Activated naive CD8-positive, alpha-beta T cell treated with anti-CD3 and anti-CD28 coated beads for 36 hours (primary cell): ENCODE data around the gene ACYP2. TPM values are rescaled to one million over a fixed set of nuclear protein-coding genes. Genes with fewer than 3 reads are reported as not detected.
"Not testable (repeated sequence)": the region's sequence is repeated elsewhere in the genome, so short reads cannot be mapped to it uniquely, and the experiment has no call there.

ENCODE experiments used
- DNase-seq: peaks from one replicate; pipeline ENCODE4 v3.0.0; 2021
- H3K27ac Mint-ChIP-seq: one replicate; pipeline ENCODE4 v1.8.0; 2022; ENCODE audit warnings: mild to moderate bottlenecking, moderate library complexity, mixed read lengths
- H3K27me3 Mint-ChIP-seq: one replicate; pipeline ENCODE4 v1.8.0; 2022; ENCODE audit warnings: mild to moderate bottlenecking, mixed read lengths
- H3K36me3 Mint-ChIP-seq: one replicate; pipeline ENCODE4 v1.8.0; 2021; ENCODE audit warnings: mild to moderate bottlenecking, mixed read lengths
- H3K4me1 Mint-ChIP-seq: one replicate; pipeline ENCODE4 v1.8.0; 2021; ENCODE audit warnings: mixed read lengths
- H3K4me3 Mint-ChIP-seq: one replicate; pipeline ENCODE4 v1.8.0; 2022; ENCODE audit warnings: mild to moderate bottlenecking, moderate library complexity, mixed read lengths
- H3K9me3 Mint-ChIP-seq: one replicate; pipeline ENCODE4 v1.8.0; 2022; ENCODE audit warnings: mixed read lengths
- total RNA-seq, 2 experiments: library from RNA; stranded (reverse); gene quantifications; one replicate each; pipeline ENCODE4 v1.2.3, GENCODE V29; 2021

The ACYP2 gene
- total RNA-seq, 2 experiments from 2014 or later, result 6.2 to 7.5 TPM

DNA sequence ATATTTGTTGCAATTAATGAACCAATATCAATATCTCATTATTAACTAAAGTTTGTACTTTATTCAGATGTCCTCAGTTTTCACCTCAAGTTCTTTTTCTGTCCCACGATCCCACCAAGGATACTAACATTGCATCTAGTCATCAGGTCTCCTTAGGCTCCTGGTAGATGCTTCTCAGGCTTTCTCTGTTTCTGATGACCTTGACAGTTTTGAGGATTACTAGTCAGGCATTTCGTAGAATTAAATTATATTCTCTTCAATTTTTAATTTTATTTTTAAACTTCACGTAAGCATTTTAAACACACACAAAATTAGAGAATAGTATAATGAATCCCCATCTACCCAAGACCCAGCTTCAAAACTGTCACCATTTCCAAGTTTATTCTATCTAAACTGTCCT lies 5.6 kb upstream of the ACYP2 start:
- Mint-ChIP-seq H3K27ac (no peak overlapping the region), H3K4me3 (no peak overlapping the region), H3K27me3 (no peaks in the 10 kb centered on the region), H3K36me3 (peaks cover 2% of the 10 kb centered on the region), H3K4me1 (peaks cover 7% of the 10 kb centered on the region), H3K9me3 (no peaks in the 10 kb centered on the region)
- DNase-seq, result no peak

- Mint-ChIP-seq H3K4me3 (peak overlapping the region; percentile 98), H3K36me3 (peaks cover 18% of the 10 kb centered on the region), H3K27ac (peak overlapping the region; percentile 99)
- H3K4me1 Mint-ChIP-seq, DNase-seq, H3K27me3 Mint-ChIP-seq, H3K9me3 Mint-ChIP-seq: not testable (repeated sequence)
These were observed 936 bp upstream of the ACYP2 start for GRCh38 chr2:54114479-54114878.

DNA sequence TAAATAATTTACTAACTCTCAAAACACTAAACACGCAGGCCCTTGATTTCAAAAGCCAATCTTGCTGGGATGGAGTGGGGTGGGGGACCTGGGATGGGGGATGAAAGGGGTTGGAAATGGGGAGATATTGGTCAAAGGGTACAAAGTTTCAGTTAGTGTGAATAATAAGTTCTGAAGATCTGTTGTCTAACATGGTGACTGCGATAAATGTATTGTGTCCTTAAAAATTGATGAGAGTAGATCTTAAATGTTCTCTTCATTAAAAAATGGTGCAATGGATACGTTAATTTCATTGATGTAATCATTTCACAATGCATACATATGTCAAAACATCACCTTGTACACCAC lies 505 bp upstream of the ACYP2 start:
- H3K9me3 Mint-ChIP-seq, result peaks cover 7% of the 10 kb centered on the region
- H3K4me1 Mint-ChIP-seq, result peaks cover 7% of the 10 kb centered on the region
- peaks cover 19% of the 10 kb centered on the region for H3K36me3 Mint-ChIP-seq
- peak overlapping the region; percentile 98 for H3K4me3 Mint-ChIP-seq
- H3K27ac Mint-ChIP-seq, result peak overlapping the region; percentile 99
- no peak for DNase-seq
- H3K27me3 Mint-ChIP-seq, result peaks cover 5% of the 10 kb centered on the region

DNA sequence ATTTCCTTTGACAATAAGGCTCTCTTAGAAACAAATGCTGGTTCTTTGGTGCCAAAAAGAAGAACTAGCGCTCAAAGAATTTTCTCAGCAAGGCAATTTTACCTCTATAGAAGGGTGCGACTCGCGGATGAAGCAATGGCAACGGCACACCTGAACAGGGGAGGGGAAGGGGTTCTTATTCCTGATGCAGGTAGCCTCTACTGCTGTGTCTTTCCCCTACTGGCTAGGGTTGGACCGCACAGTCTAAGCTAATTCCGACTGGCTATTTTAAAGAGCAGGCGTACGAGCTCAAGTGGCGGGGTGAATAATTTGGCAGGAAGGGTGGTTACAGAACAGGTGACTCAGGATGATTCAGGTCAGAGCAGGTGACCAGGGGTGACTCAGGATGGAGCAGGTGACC lies 1.2 kb downstream of the ACYP2 start:
- Mint-ChIP-seq H3K4me3 (peak overlapping the region; percentile 61), H3K27ac (peak overlapping the region; percentile 4), H3K9me3 (peaks cover 11% of the 10 kb centered on the region), H3K36me3 (peaks cover 31% of the 10 kb centered on the region)
- not testable (repeated sequence) for H3K27me3 Mint-ChIP-seq, DNase-seq, H3K4me1 Mint-ChIP-seq

DNA sequence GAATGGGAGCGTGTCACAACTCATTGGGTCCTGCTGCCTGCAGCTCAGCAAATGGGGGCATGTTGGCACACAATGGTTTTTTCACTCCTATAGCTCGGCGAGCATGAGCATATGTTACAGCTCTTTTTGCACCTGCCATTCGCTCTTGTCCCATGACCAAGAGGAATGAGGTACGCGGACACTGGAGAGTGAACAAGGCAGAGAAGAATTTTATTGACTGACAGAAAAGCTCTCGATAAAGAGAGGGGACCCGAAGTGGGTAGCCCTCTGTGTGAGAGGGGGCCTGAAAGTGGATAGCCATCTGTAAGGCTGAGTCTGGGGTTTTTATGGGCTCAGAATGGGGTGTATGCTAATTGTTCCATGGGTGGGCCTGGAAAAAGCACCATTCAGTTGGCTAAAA lies 5.5 kb downstream of the ACYP2 start:
- no peak overlapping the region for H3K27ac Mint-ChIP-seq
- H3K4me1 Mint-ChIP-seq, result no peaks in the 10 kb centered on the region
- H3K27me3 Mint-ChIP-seq, result no peaks in the 10 kb centered on the region
- peaks cover 25% of the 10 kb centered on the region for H3K36me3 Mint-ChIP-seq
- H3K9me3 Mint-ChIP-seq, result peaks cover 11% of the 10 kb centered on the region
- no peak for DNase-seq
- H3K4me3 Mint-ChIP-seq, result no peak overlapping the region

DNA sequence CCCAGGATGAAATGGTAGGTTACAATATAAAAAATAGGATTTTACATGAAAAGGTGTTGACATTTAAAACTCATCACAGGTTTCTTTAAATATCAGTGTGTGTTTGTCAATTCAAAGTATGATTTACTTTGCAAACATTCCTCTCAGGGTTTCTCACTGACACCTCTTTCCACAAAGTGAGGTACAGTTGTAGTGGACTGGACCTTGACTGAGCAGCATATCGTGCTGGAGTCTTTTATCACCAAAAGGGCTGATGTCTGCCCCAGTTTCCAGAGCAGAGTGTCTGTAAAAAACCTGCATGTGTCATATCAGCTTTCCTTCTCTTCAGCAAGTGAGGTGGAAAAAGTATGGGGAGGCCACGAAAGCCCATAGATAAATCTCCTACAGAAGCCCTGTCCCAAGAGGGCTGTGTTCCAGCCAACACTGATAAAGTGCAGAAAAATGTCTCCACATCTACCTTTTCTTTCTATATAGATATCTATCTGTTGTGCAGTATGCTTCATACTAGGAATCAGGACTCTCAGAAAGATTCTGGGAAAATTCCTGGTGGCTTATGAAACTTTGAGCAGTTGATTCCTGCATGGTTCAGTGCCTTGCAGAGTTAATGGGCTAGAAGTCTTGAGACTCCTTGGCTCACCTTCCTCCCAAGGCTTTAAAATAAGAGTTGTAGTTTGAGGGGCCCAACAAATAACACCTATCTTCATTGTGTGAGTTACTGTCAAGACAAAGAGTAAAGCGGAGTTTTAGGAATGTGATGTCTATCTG lies 6.9 kb downstream of the ACYP2 start:
- H3K36me3 Mint-ChIP-seq, result peaks cover 17% of the 10 kb centered on the region
- no peaks in the 10 kb centered on the region for H3K27me3 Mint-ChIP-seq
- H3K4me1 Mint-ChIP-seq, result no peaks in the 10 kb centered on the region
- DNase-seq, result no peak
- peaks cover 4% of the 10 kb centered on the region for H3K9me3 Mint-ChIP-seq
- no peak overlapping the region for H3K4me3 Mint-ChIP-seq
- H3K27ac Mint-ChIP-seq, result no peak overlapping the region

GRCh38 chr2:54122939-54123338 lies 7.5 kb downstream of the ACYP2 start:
- H3K27me3 Mint-ChIP-seq, result no peaks in the 10 kb centered on the region
- H3K27ac Mint-ChIP-seq, result no peak overlapping the region
- peaks cover 17% of the 10 kb centered on the region for H3K36me3 Mint-ChIP-seq
- no peaks in the 10 kb centered on the region for H3K4me1 Mint-ChIP-seq
- H3K9me3 Mint-ChIP-seq, result peaks cover 4% of the 10 kb centered on the region
- no peak overlapping the region for H3K4me3 Mint-ChIP-seq
- DNase-seq, result no peak

DNA sequence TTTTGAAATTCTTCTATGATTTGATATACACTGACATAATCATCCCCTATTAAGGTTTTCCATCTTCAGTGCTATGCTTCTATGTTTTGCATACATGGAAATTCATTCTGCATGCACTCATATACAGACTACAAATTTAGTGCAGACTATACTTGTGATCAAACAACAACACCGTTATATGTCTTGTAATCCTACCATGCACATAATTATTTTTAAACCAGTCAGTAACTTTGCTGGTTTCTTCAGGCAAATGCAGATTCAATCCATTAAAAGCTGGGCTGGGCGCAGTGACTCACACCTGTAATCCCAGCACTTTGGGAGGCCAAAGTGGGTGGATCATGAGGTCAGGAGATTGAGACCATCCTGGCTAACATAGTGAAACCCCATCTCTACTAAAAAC lies 11.8 kb downstream of the ACYP2 start:
- H3K36me3 Mint-ChIP-seq, H3K9me3 Mint-ChIP-seq, H3K4me1 Mint-ChIP-seq, H3K27ac Mint-ChIP-seq, DNase-seq, H3K27me3 Mint-ChIP-seq, H3K4me3 Mint-ChIP-seq: not testable (repeated sequence)

DNA sequence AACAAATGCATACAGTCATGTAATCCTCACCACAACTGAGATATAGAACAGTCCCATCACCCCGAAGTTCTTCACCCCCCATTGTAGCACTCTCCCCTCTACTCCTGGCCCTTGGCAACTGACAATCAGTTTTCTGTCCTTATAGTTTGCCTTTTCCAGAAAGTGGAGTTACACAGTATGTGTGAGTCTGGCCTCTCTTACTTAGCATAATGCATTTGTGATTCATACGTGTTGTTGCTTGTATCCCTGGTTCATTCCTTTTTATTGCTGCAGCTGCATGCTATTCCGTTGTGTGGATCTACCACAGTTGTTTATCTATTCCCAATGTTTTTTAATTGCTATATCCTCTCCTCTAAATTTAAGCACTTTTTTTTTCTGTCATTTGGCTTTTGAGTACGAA lies 17.6 kb downstream of the ACYP2 start:
- peaks cover 8% of the 10 kb centered on the region for H3K36me3 Mint-ChIP-seq
- DNase-seq, result no peak
- H3K9me3 Mint-ChIP-seq, result peaks cover 2% of the 10 kb centered on the region
- H3K4me1 Mint-ChIP-seq, result no peaks in the 10 kb centered on the region
- H3K27ac Mint-ChIP-seq, result no peak overlapping the region
- no peaks in the 10 kb centered on the region for H3K27me3 Mint-ChIP-seq
- no peak overlapping the region for H3K4me3 Mint-ChIP-seq

GRCh38 chr2:54139210-54139609 lies 23.8 kb downstream of the ACYP2 start:
- H3K4me1 Mint-ChIP-seq, result no peaks in the 10 kb centered on the region
- no peak overlapping the region for H3K27ac Mint-ChIP-seq
- no peak overlapping the region for H3K4me3 Mint-ChIP-seq
- peaks cover 2% of the 10 kb centered on the region for H3K9me3 Mint-ChIP-seq
- DNase-seq, result no peak
- H3K36me3 Mint-ChIP-seq, result peaks cover 10% of the 10 kb centered on the region
- H3K27me3 Mint-ChIP-seq, result no peaks in the 10 kb centered on the region

GRCh38 chr2:54143780-54144179 lies 28.4 kb downstream of the ACYP2 start:
- Mint-ChIP-seq H3K9me3 (no peaks in the 10 kb centered on the region), H3K27ac (no peak overlapping the region), H3K27me3 (no peaks in the 10 kb centered on the region), H3K36me3 (peaks cover 7% of the 10 kb centered on the region), H3K4me1 (no peaks in the 10 kb centered on the region), H3K4me3 (no peak overlapping the region)
- DNase-seq, result no peak

GRCh38 chr2:54148391-54148790 lies 33.0 kb downstream of the ACYP2 start:
- Mint-ChIP-seq H3K27ac (no peak overlapping the region), H3K4me1 (no peaks in the 10 kb centered on the region), H3K27me3 (no peaks in the 10 kb centered on the region), H3K36me3 (peaks cover 8% of the 10 kb centered on the region), H3K4me3 (no peak overlapping the region), H3K9me3 (no peaks in the 10 kb centered on the region)
- no peak for DNase-seq

DNA sequence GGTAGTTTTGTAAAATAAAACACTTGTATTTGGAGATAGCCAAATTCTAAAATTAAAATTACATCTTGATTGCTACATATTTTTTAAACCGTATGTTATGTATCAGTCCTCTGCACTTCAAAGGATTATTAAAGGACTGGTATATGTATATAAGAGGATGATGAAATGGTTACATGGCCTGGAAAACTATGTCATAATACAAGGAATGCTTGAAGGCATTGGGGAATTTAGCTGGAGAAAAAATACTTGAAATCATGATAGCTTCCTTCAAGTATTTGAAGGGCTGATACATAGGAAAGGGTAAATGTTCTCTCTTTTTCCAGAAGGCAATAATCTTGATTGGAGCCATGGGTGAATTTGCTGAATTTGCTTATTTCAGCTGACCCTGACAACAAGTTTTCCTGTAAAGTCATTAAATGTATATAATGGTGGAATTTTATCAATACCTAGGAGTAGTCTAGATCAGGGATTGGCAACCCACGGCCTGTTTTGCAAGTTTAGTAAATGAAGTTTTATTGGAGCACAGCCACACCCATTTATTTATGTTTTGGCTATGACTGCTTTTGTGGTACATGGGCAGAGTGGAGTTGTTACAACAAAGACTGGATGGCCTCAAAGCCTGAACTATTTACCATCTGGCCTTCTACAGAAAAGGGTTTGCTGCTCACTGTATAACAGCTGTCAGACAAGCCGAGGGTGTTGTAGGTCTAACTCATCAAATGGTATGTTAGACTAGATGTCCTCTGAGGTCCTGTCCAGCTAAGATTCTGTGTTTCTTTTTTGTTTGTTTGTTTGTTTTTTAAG lies 34.4 kb downstream of the ACYP2 start:
- no peak overlapping the region for H3K4me3 Mint-ChIP-seq
- H3K27me3 Mint-ChIP-seq, result no peaks in the 10 kb centered on the region
- peaks cover 1% of the 10 kb centered on the region for H3K9me3 Mint-ChIP-seq
- H3K36me3 Mint-ChIP-seq, result peaks cover 19% of the 10 kb centered on the region
- H3K27ac Mint-ChIP-seq, result no peak overlapping the region
- no peaks in the 10 kb centered on the region for H3K4me1 Mint-ChIP-seq
- no peak for DNase-seq

DNA sequence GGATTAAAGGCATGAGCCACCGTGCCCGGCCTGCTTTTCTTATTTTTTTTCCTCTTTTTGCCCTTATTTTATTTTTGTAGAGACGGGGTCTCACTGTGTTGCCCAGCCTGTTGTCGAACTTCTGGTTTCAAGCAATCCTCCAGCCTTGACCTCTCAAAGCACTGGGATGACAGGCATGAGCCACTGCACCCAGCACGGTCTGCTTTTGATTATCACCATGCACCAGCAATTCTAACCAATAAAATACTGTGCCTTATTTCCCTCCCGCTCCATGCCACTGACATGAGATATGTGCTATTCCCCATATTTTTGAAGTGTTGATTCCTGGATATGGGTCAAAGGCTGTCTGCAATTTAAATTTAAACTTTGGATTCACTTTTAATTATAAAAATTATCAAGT lies 42.9 kb downstream of the ACYP2 start:
- Mint-ChIP-seq H3K27me3 (no peaks in the 10 kb centered on the region), H3K9me3 (peaks cover 1% of the 10 kb centered on the region), H3K4me3 (no peak overlapping the region), H3K36me3 (peaks cover 22% of the 10 kb centered on the region), H3K4me1 (no peaks in the 10 kb centered on the region), H3K27ac (no peak overlapping the region)
- no peak for DNase-seq

GRCh38 chr2:54161660-54162424 lies 46.4 kb downstream of the ACYP2 start:
- Mint-ChIP-seq H3K4me3 (no peak overlapping the region), H3K9me3 (no peaks in the 10 kb centered on the region), H3K27ac (no peak overlapping the region), H3K36me3 (no peaks in the 10 kb centered on the region), H3K27me3 (no peaks in the 10 kb centered on the region), H3K4me1 (no peaks in the 10 kb centered on the region)
- DNase-seq, result no peak
